ENCODE measurements around the gene SCAF4.

Gene SCAF4

GRCh38 chr21:31726407-31726806 lies 5.5 kb downstream of the SCAF4 start:
- Histone ChIP-seq H3K4me1 (peaks cover 10 to 84% (median 24%) of the 10 kb centered on the region in 10 experiments), H3K9me3 (replicated peaks in 1 of 11) (peaks cover 0 to 52% (median 29%) of the 10 kb centered on the region in 11 experiments; a peak in 18 of 22 replicates), H3K4me2 (peak overlapping the region in 2 of 11 experiments; percentile 73 to 92; a peak in 2 of 22 replicates), H3K27ac (no peak overlapping the region), H3K9ac (no peak overlapping the region), H3K4me3 (no peak overlapping the region), H4K20me1 (peaks cover 92 to 100% (median 97%) of the 10 kb centered on the region in 11 experiments), H3K36me3 (peaks cover 9 to 83% (median 51%) of the 10 kb centered on the region in 11 experiments; a peak in 21 of 22 replicates), H3K27me3 (no peaks in the 10 kb centered on the region)
- TF ChIP-seq Cebpa-rat (IDR thresholded peaks at IDR 0.05) = no peak

DNA sequence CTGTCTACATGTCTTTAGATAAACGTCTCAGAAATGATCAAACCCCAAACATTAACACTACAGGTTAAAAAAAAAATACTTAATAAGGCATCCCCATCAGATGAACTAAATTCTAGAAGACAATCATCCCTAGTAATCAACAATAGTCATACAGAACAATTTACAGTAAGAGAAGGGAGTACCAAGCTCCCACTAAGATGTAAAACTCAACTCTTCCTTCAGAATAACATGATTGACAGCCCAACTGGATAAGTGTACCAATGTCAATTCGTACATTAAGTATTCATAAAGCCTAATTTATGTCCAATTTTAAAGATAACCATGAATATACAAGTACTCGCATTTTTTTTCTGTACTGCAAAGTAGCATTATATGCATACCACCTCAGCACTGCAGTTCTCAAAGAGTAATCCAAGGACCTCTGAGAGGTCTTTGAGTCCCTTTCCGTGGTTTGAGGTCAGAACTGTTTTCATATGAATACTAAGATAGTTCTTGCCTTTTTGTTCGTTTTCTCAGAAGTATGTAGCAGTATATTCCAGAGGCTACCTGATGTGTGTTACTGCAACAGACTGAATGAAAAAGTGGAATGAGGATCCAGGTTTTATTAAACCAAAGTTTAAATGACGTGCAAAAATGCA lies 6.6 kb downstream of the SCAF4 start:
- no peak for TF ChIP-seq Cebpa-rat (IDR thresholded peaks at IDR 0.05)
- Histone ChIP-seq H3K36me3 (peaks cover 9 to 90% (median 55%) of the 10 kb centered on the region in 11 experiments), H3K4me1 (peaks cover 10 to 89% (median 22%) of the 10 kb centered on the region in 10 experiments), H3K27me3 (no peaks in the 10 kb centered on the region), H3K9ac (no peak overlapping the region), H3K27ac (no peak overlapping the region), H3K4me2 (peak overlapping the region in 1 of 11 experiments; percentile 15; a peak in 2 of 22 replicates), H3K9me3 (replicated peaks in 1 of 11) (peaks cover 0 to 57% (median 29%) of the 10 kb centered on the region in 11 experiments; a peak in 18 of 22 replicates), H4K20me1 (peaks cover 97 to 100% (median 100%) of the 10 kb centered on the region in 11 experiments), H3K4me3 (no peak overlapping the region)

DNA sequence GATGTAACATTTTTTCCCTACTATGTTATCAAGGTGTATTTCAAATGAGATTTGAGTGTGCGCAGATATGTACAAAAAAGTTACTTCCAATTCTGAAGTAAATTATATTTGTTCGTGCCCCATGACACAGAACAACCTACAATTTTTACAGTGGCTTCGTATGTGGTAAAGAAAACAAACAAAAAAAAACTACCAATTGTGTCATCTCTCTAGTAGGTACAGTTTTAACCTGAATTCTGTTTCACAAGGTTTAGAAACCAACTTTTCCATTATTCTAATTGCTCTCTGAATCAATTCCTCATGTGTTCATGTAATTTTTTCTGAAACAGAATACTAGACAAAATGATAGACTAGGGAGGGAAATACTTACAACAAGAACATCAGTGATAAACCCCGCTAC lies 7.4 kb downstream of the SCAF4 start:
- Histone ChIP-seq H3K4me3 (no peak overlapping the region), H3K4me1 (peaks cover 10 to 81% (median 15%) of the 10 kb centered on the region in 10 experiments), H4K20me1 (peaks cover 97 to 100% (median 100%) of the 10 kb centered on the region in 11 experiments), H3K9ac (no peak overlapping the region), H3K4me2 (no peak overlapping the region), H3K27me3 (no peaks in the 10 kb centered on the region), H3K36me3 (peaks cover 9 to 96% (median 60%) of the 10 kb centered on the region in 11 experiments), H3K27ac (no peak overlapping the region), H3K9me3 (replicated peaks in 1 of 11) (peaks cover 0 to 61% (median 30%) of the 10 kb centered on the region in 11 experiments; a peak in 18 of 22 replicates)
- TF ChIP-seq Cebpa-rat (IDR thresholded peaks at IDR 0.05) = no peak

DNA sequence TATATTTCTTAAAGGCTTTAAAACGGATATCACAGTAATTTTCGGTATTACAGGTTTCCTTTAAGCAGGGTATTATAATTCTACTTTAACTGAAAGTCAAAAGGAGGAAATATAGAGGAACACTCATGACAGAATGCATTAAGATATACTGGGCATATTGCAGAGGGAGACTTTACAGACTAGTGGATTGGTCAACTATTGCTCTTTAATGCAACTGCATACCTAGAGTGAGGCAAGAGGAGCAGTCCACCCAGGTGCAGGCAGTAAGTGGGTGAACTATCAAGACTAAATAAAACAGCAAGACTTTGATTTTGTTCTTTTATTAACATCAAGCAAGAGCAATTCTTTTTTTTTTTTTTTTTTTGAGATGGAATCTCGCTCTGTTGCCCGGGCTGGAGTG lies 10.5 kb downstream of the SCAF4 start:
- H3K9ac ChIP-seq = no peak overlapping the region
- peak overlapping the region in 2 of 11 experiments; percentile 8 to 42; a peak in 2 of 22 replicates for H3K4me2 ChIP-seq
- peaks cover 95 to 100% (median 100%) of the 10 kb centered on the region in 11 experiments for H4K20me1 ChIP-seq
- H3K4me1 ChIP-seq = peaks cover 0 to 58% (median 4%) of the 10 kb centered on the region in 10 experiments; a peak in 9 of 20 replicates
- no peak overlapping the region for H3K27ac ChIP-seq
- H3K9me3 ChIP-seq (replicated peaks in 1 of 11) = peaks cover 0 to 47% (median 18%) of the 10 kb centered on the region in 11 experiments; a peak in 18 of 22 replicates
- no peak for TF ChIP-seq Cebpa-rat (IDR thresholded peaks at IDR 0.05)
- no peaks in the 10 kb centered on the region for H3K27me3 ChIP-seq
- H3K36me3 ChIP-seq = peaks cover 2 to 77% (median 48%) of the 10 kb centered on the region in 11 experiments; a peak in 21 of 22 replicates
- no peak overlapping the region for H3K4me3 ChIP-seq

GRCh38 chr21:31720739-31721138 lies 11.2 kb downstream of the SCAF4 start:
- peaks cover 0 to 71% (median 44%) of the 10 kb centered on the region in 11 experiments; a peak in 20 of 22 replicates for H3K36me3 ChIP-seq
- TF ChIP-seq Cebpa-rat (IDR thresholded peaks at IDR 0.05) = no peak
- H3K4me2 ChIP-seq = no peak overlapping the region
- H3K4me1 ChIP-seq = peaks cover 0 to 60% (median 4%) of the 10 kb centered on the region in 10 experiments; a peak in 8 of 20 replicates
- H4K20me1 ChIP-seq = peaks cover 95 to 100% (median 100%) of the 10 kb centered on the region in 11 experiments
- H3K27me3 ChIP-seq = no peaks in the 10 kb centered on the region
- H3K9me3 ChIP-seq (replicated peaks in 1 of 11) = peaks cover 0 to 42% (median 13%) of the 10 kb centered on the region in 11 experiments; a peak in 12 of 22 replicates
- H3K9ac ChIP-seq = no peak overlapping the region
- H3K27ac ChIP-seq = no peak overlapping the region
- H3K4me3 ChIP-seq = no peak overlapping the region

DNA sequence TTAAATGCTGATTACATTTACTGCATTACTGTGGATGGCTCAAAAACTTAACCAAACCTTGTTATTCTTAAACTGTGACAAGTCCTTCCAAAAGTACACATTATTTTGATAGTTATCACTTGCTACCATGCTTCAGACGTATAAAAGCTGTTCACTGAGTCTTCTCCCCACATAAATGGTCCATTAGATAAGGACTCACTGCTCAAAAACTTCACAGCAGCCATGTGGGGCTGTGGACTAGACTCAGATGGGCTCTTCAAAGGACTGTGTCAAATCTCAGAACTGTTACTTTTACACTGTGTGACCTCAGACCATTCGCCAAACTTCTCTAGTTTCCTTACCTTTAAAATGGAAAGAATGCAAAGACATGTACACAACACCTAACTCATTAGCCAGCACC lies 11.6 kb downstream of the SCAF4 start:
- peaks cover 0 to 58% (median 4%) of the 10 kb centered on the region in 10 experiments; a peak in 8 of 20 replicates for H3K4me1 ChIP-seq
- H4K20me1 ChIP-seq = peaks cover 95 to 100% (median 100%) of the 10 kb centered on the region in 11 experiments
- H3K4me2 ChIP-seq = no peak overlapping the region

DNA sequence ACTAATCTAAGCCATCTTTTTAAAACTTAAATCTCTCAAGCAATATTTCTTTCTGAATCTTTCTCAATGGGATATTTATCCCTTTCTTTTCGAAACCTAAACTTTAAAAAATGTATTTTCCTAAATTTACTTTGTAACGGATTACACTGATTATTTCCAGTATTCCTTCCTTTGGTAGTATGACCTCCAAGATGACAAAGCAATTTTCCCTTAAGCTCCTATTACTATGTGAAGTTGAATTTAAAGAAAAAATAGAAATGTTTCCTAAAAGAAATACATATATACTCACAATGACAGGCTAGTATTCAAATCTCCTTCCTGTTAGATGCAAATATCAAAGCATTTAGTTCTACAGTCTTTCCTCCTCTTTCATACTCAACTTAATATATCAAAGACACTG lies 15.8 kb downstream of the SCAF4 start:
- Histone ChIP-seq H4K20me1 (peaks cover 95 to 100% (median 100%) of the 10 kb centered on the region in 11 experiments), H3K27me3 (no peaks in the 10 kb centered on the region), H3K4me2 (peak overlapping the region in 1 of 11 experiments; percentile 28; a peak in 1 of 22 replicates), H3K9me3 (replicated peaks in 1 of 11) (peaks cover 0 to 12% (median 0%) of the 10 kb centered on the region in 11 experiments; a peak in 4 of 22 replicates), H3K36me3 (peaks cover 0 to 28% (median 18%) of the 10 kb centered on the region in 11 experiments; a peak in 17 of 22 replicates), H3K4me3 (no peak overlapping the region), H3K27ac (peak overlapping the region in 1 of 11 experiments; percentile 30; a peak in 2 of 22 replicates), H3K9ac (no peak overlapping the region), H3K4me1 (peaks cover 0 to 37% (median 4%) of the 10 kb centered on the region in 10 experiments; a peak in 8 of 20 replicates)
- TF ChIP-seq Cebpa-rat (IDR thresholded peaks at IDR 0.05) = no peak

More for the DNA sequence above, 11.6 kb downstream of the SCAF4 start:
- no peak for TF ChIP-seq Cebpa-rat (IDR thresholded peaks at IDR 0.05)
- H3K27me3 ChIP-seq = no peaks in the 10 kb centered on the region
- H3K9me3 ChIP-seq (replicated peaks in 1 of 11) = peaks cover 0 to 41% (median 13%) of the 10 kb centered on the region in 11 experiments; a peak in 12 of 22 replicates
- H3K9ac ChIP-seq = no peak overlapping the region
- H3K27ac ChIP-seq = no peak overlapping the region
- no peak overlapping the region for H3K4me3 ChIP-seq
- H3K36me3 ChIP-seq = peaks cover 0 to 67% (median 41%) of the 10 kb centered on the region in 11 experiments; a peak in 20 of 22 replicates

DNA sequence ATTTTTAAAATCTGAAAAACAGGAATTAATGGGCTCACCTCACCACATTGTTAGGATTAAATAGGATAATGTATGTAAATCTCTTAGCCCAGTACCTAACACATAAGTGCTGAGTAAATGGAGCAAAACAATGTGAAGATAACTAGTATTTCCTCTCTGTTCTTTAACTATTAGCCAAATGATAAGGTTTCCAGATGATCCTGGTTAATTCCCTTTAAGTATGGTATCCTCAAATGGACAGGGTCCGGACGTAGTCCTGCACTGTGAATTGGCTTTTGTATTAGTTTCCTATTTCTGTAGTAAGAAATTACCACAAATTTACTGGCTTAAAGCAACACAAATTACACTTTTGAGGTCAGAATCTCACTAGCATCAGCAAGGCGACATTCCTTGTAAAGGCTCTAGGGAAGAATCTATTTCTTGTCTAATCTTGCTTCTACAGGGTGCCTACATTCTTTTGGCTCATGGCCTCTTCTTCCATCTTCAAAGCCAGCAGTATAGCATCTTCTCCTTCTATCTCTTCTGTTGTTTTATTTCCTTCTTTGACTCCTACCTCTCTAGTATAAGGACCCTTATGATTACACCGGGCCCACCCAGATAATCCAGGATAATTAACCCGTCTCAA lies 17.1 kb downstream of the SCAF4 start:
- H3K4me1 ChIP-seq = peaks cover 0 to 41% (median 10%) of the 10 kb centered on the region in 10 experiments; a peak in 15 of 20 replicates
- H3K4me3 ChIP-seq = no peak overlapping the region
- H4K20me1 ChIP-seq = peaks cover 95 to 100% (median 100%) of the 10 kb centered on the region in 11 experiments
- peaks cover 0 to 18% (median 11%) of the 10 kb centered on the region in 11 experiments; a peak in 16 of 22 replicates for H3K36me3 ChIP-seq
- H3K9ac ChIP-seq = no peak overlapping the region
- H3K4me2 ChIP-seq = peak overlapping the region in 1 of 11 experiments; percentile 39; a peak in 2 of 22 replicates
- H3K27ac ChIP-seq = no peak overlapping the region
- H3K27me3 ChIP-seq = no peaks in the 10 kb centered on the region
- no peak for TF ChIP-seq Cebpa-rat (IDR thresholded peaks at IDR 0.05)
- peaks cover 0 to 9% (median 0%) of the 10 kb centered on the region in 11 experiments; a peak in 2 of 22 replicates for H3K9me3 ChIP-seq (replicated peaks in 1 of 11)
